K562 (cell line): ENCODE data around the gene SLC7A4. TPM values are rescaled to one million over a fixed set of nuclear protein-coding genes. Genes with fewer than 3 reads are reported as not detected.
A peak's percentile ranks its signal among the peaks of the same experiment; 100 is the strongest.

Experiments
- ATAC-seq: fragments of 200-7000 bp; cut with Tn5 transposase; 3 replicates; pipeline ENCODE4 v1.9.1; 2020; ENCODE audit warnings: moderate library complexity
- BruUV-seq: library from RNA; stranded (reverse); fragments of 400-500 nt; replicated peaks from 2 replicates; lab custom pipeline; 2021; lab: Mats Ljungman, UMichigan
- CTCF ChIA-PET: fragments of 300-600 bp; formaldehyde crosslinking; extraction: SDS; loops from one replicate; lab custom pipeline; 2021; ENCODE audit warnings: low intra/inter-chr PET ratio; lab: Yijun Ruan, JAX
- POLR2A ChIA-PET: fragments of 300-600, 350-650 bp; sonication (Branson Sonifier 250); formaldehyde crosslinking; extraction: SDS; loops from one replicate; lab custom pipeline; 2021; ENCODE audit warnings: antibody characterized with exemption, inconsistent platforms; lab: Yijun Ruan, JAX
- DNase-seq, 4 experiments: peaks; one replicate each; pipeline versions ENCODE4 v3.0.0 to v3.0.0-alpha.2; 2011 to 2018; ENCODE audit warnings: low spot score in 3 of 4, mixed read lengths in 3 of 4; ENCODE audit errors: extremely low read depth in 1 of 4
- FAIRE-seq: peaks from 2 replicates; lab custom pipeline; 2011; peaks lifted over from hg19 to GRCh38; lab: Jason Lieb, UNC
- H2AFZ ChIP-seq: 2 replicates; pipeline ENCODE4 v1.6.0; 2011; ENCODE audit warnings: low read depth, low read length, control low read depth, inconsistent platforms
- H3K27ac ChIP-seq: fragments of 200-600 bp; 3 replicates; pipeline ENCODE4 v1.8.0; 2011; ENCODE audit warnings: low read depth, mild to moderate bottlenecking, control low read depth, inconsistent platforms, low read length, moderate library complexity, mixed read lengths; ENCODE audit errors: extremely low read depth
- H3K27me3 ChIP-seq, 2 experiments: fragments of 300-600 bp in 1 of 2; 2 replicates in 1 of 2; 3 replicates in 1 of 2; pipeline versions ENCODE4 v1.6.0 to v1.8.0; 2011; ENCODE audit warnings: inconsistent platforms in 2 of 2, low read length in 2 of 2, mild to moderate bottlenecking in 1 of 2, mixed read lengths in 1 of 2, moderate library complexity in 1 of 2; ENCODE audit not compliant: control insufficient read depth in 2 of 2, insufficient read depth in 2 of 2
- H3K36me3 ChIP-seq: fragments of 300-600 bp; 3 replicates; pipeline ENCODE4 v1.8.0; 2011; ENCODE audit warnings: mild to moderate bottlenecking, low read length, inconsistent platforms; ENCODE audit not compliant: control insufficient read depth, insufficient read depth
- H3K4me1 ChIP-seq, 2 experiments: fragments of 200-600 bp in 1 of 2; replicated peaks in 1 of 2; 2 replicates in 1 of 2; 3 replicates in 1 of 2; pipeline versions ENCODE4 v1.5.1 to v1.8.0; 2011; ENCODE audit warnings: inconsistent platforms in 2 of 2, low read length in 2 of 2, mild to moderate bottlenecking in 1 of 2, mixed read lengths in 1 of 2, moderate library complexity in 1 of 2; ENCODE audit not compliant: control insufficient read depth in 2 of 2, insufficient read depth in 2 of 2
- H3K4me2 ChIP-seq: 2 replicates; pipeline ENCODE4 v1.6.1; 2011; ENCODE audit warnings: low read length, control low read depth, inconsistent platforms, mixed read lengths; ENCODE audit not compliant: insufficient read depth
- H3K4me3 ChIP-seq: fragments of 200-600 bp; sonication (generic), shearing (Covaris generic); 2 replicates; pipeline ENCODE4 v1.5.1; 2016; ENCODE audit warnings: control low read depth, inconsistent platforms
- H3K79me2 ChIP-seq: fragments of 200-600 bp; 3 replicates; pipeline ENCODE4 v1.8.0; 2011; ENCODE audit warnings: low read length, inconsistent platforms; ENCODE audit not compliant: control insufficient read depth, insufficient read depth
- H3K9ac ChIP-seq, 2 experiments: 2 replicates each; pipeline versions ENCODE4 v1.6.0 to v1.6.1; 2011; ENCODE audit warnings: low read depth in 2 of 2, low read length in 2 of 2, control low read depth in 1 of 2, inconsistent platforms in 1 of 2, mild to moderate bottlenecking in 1 of 2, mixed read lengths in 1 of 2; ENCODE audit not compliant: insufficient read depth in 1 of 2
- H3K9me1 ChIP-seq: one replicate; pipeline ENCODE4 v1.6.0; 2011; ENCODE audit warnings: inconsistent platforms, mild to moderate bottlenecking, low read length, moderate library complexity; ENCODE audit not compliant: control insufficient read depth, insufficient read depth
- H3K9me3 ChIP-seq: replicated peaks from 2 replicates; pipeline ENCODE4 v1.5.1; 2011; ENCODE audit warnings: low read depth, low read length, inconsistent platforms; ENCODE audit not compliant: control insufficient read depth, insufficient read depth
- H4K20me1 ChIP-seq: replicated peaks from 2 replicates; pipeline ENCODE4 v1.6.1; 2011; ENCODE audit warnings: low read length, inconsistent platforms, mixed read lengths; ENCODE audit not compliant: control insufficient read depth, insufficient read depth
- BRCA1 ChIP-seq, 2 experiments: fragments of 450-650 bp in 1 of 2; sonication (generic) in 1 of 2; formaldehyde crosslinking in 1 of 2; IDR thresholded peaks; 2 replicates each; pipeline versions ENCODE4 v1.5.0 to v1.6.1; 2017 to 2020; ENCODE audit warnings: mild to moderate bottlenecking in 1 of 2, missing genetic modification reagents in 1 of 2
- EGR1 ChIP-seq: fragments of 450-650 bp; conservative IDR thresholded peaks from 2 replicates; pipeline ENCODE4 v1.6.1; 2017; ENCODE audit warnings: mild to moderate bottlenecking
- EP400 ChIP-seq: fragments of 450-650 bp; IDR thresholded peaks from 2 replicates; pipeline ENCODE4 v1.6.1; 2017; ENCODE audit warnings: antibody characterized with exemption, mild to moderate bottlenecking, moderate library complexity
- FOXA1 ChIP-seq: fragments of 450-650 bp; IDR thresholded peaks from 2 replicates; pipeline ENCODE4 v1.6.1; 2016; ENCODE audit warnings: mild to moderate bottlenecking, borderline replicate concordance
- FOXP1 ChIP-seq: sonication (generic); formaldehyde crosslinking; IDR thresholded peaks from 2 replicates; pipeline ENCODE4 v1.8.0; 2022; ENCODE audit warnings: mild to moderate bottlenecking, missing genetic modification reagents
- NRF1 ChIP-seq, 2 experiments: fragments of 450-650 bp; IDR thresholded peaks in 1 of 2; conservative IDR thresholded peaks in 1 of 2; 2 replicates each; pipeline ENCODE4 v1.6.1; 2014; ENCODE audit warnings: mild to moderate bottlenecking in 2 of 2
- SETDB1 ChIP-seq: IDR thresholded peaks from one replicate; pipeline ENCODE4 v1.6.1; 2012; ENCODE audit warnings: low read length, control low read depth, inconsistent platforms
- SMC3 ChIP-seq: conservative IDR thresholded peaks from 2 replicates; pipeline ENCODE4 v1.6.1; 2011; ENCODE audit warnings: low read depth, low read length, improper control_type of control experiment; ENCODE audit not compliant: insufficient read depth
- TAF15 ChIP-seq: fragments of 200-400 bp; formaldehyde crosslinking; IDR thresholded peaks from 2 replicates; pipeline ENCODE4 v1.6.1; 2017; ENCODE audit warnings: mild to moderate bottlenecking, low read depth, low read length, moderate library complexity
- ZSCAN29 ChIP-seq: fragments of 450-650 bp; IDR thresholded peaks from 2 replicates; pipeline ENCODE4 v1.6.1; 2017
- whole genome bisulfite sequencing: fragments of 100-300 bp; shearing (Covaris generic); methylation state at CpG from one replicate; pipeline ENCODE4 v1.1.6; 2016; ENCODE audit warnings: low coverage, mixed read lengths; ENCODE audit not compliant: insufficient coverage; ENCODE audit errors: missing lambda C conversion rate; 5-methylcytosine and 5-hydroxymethylcytosine counted together
- in situ Hi-C: fragments of 300-500 bp; cut with MboI; formaldehyde crosslinking; loops from 4 replicates; pipeline ENCODE4 v1.15.0; 2018; ENCODE audit warnings: inconsistent platforms, mixed read lengths
- intact Hi-C: fragments of 100-400 bp; cut with micrococcal nuclease; formaldehyde crosslinking; loops from 2 replicates; pipeline ENCODE4 v1.14.2; 2022
- polyA plus RNA-seq, 8 experiments: library from polyadenylated mRNA; depleted of rRNA in 4 of 8; stranded (reverse) in 5 of 8; unstranded in 3 of 8; fragments of >200 nt; fragmentation: Nextera tagmentation in 2 of 8; fragmentation: Illumina TruSeq in 1 of 8; extraction: Ambion mirVana in 2 of 8; extraction: Trizol in 1 of 8; gene quantifications; 2 replicates each; pipeline versions ENCODE4 v1.2.1 to v1.2.3, GENCODE V29; 2011 to 2014; ENCODE audit warnings: inconsistent platforms in 1 of 8, missing spikeins in 1 of 8
- total RNA-seq, 7 experiments: library from RNA; depleted of rRNA in 6 of 7; stranded (reverse); fragments of >200 nt in 6 of 7; fragmentation: Illumina TruSeq in 2 of 7; extraction: Trizol in 2 of 7; gene quantifications; 2 replicates each; pipeline versions ENCODE4 v1.2.1 to v1.2.3, GENCODE V29; 2011 to 2021; ENCODE audit warnings: low replicate concordance in 1 of 7
- TF ChIP-seq, protein P1 (sequence below): fragments of 250-450 bp; sonication (Bioruptor Pico); IDR thresholded peaks from 2 replicates; pipeline ENCODE4 v1.9.0; 2021; ENCODE audit warnings: mild to moderate bottlenecking, inconsistent platforms
- TF ChIP-seq, protein P2 (sequence below): sonication (generic); formaldehyde crosslinking; IDR thresholded peaks from 2 replicates; pipeline ENCODE4 v1.8.1; 2023; ENCODE audit warnings: mild to moderate bottlenecking, missing genetic modification reagents
- TF ChIP-seq, protein P3 (sequence below): fragments of 250-450 bp; sonication (Bioruptor Pico); IDR thresholded peaks from 2 replicates; pipeline ENCODE4 v1.4.0; 2020
- TF ChIP-seq, protein P4 (sequence below), 2 experiments: fragments of 450-650 bp in 1 of 2; sonication (generic) in 1 of 2; formaldehyde crosslinking; conservative IDR thresholded peaks; 2 replicates each; pipeline versions ENCODE4 v1.4.0 to v1.8.1; 2020 to 2022; ENCODE audit warnings: mild to moderate bottlenecking in 1 of 2, missing genetic modification reagents in 1 of 2
- TF ChIP-seq, protein P5 (sequence below): fragments of 450-650 bp; formaldehyde crosslinking; IDR thresholded peaks from 2 replicates; pipeline ENCODE4 v1.4.0; 2020; ENCODE audit warnings: mild to moderate bottlenecking, mixed read lengths

SLC7A4 gene
- total and polyA plus RNA-seq, 9 of the 15 experiments (the other 6 are each of a cell fraction or from before 2014, with no cell fraction given) = not detected

DNA sequence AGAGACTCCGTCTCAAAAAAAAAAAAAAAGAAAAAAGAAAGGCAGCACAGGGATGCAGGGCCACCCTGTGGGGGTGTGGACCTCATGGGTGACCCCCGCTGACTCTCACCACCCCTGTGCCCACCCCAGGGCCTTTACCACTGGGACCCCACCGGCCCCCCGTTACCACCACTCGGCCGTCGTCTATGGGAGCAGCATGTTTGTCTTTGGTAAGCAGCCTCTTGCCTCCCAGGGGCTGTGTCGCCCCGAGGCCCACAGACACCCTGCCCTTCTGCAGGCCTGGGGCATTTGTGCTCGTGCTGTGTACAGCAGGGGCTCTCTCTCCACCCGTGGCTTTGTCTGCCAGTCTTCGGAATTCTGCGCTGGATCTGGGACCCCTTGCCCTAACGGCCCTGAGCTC lies 45.0 kb downstream of the SLC7A4 start:
- peaks cover 20% of the 10 kb centered on the region for H3K9me1 ChIP-seq
- H2AFZ ChIP-seq = no peak overlapping the region
- ChIA-PET POLR2A (interaction anchor here (0.5 to 17.9 kb wide), 8 partner anchors 9 to 1508 kb away, joined by 3 to 451 read pairs (median 8); partner anchors contain the start of genes AIFM3, LZTR1 and THAP7), CTCF (no interaction called here)
- H3K27ac ChIP-seq = no peak overlapping the region
- TF ChIP-seq, protein P1, sequence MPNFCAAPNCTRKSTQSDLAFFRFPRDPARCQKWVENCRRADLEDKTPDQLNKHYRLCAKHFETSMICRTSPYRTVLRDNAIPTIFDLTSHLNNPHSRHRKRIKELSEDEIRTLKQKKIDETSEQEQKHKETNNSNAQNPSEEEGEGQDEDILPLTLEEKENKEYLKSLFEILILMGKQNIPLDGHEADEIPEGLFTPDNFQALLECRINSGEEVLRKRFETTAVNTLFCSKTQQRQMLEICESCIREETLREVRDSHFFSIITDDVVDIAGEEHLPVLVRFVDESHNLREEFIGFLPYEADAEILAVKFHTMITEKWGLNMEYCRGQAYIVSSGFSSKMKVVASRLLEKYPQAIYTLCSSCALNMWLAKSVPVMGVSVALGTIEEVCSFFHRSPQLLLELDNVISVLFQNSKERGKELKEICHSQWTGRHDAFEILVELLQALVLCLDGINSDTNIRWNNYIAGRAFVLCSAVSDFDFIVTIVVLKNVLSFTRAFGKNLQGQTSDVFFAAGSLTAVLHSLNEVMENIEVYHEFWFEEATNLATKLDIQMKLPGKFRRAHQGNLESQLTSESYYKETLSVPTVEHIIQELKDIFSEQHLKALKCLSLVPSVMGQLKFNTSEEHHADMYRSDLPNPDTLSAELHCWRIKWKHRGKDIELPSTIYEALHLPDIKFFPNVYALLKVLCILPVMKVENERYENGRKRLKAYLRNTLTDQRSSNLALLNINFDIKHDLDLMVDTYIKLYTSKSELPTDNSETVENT (CRISPR knock-in tag) = peak; percentile 39; the same call in 1 of the 2 replicates
- TF ChIP-seq, protein P2, sequence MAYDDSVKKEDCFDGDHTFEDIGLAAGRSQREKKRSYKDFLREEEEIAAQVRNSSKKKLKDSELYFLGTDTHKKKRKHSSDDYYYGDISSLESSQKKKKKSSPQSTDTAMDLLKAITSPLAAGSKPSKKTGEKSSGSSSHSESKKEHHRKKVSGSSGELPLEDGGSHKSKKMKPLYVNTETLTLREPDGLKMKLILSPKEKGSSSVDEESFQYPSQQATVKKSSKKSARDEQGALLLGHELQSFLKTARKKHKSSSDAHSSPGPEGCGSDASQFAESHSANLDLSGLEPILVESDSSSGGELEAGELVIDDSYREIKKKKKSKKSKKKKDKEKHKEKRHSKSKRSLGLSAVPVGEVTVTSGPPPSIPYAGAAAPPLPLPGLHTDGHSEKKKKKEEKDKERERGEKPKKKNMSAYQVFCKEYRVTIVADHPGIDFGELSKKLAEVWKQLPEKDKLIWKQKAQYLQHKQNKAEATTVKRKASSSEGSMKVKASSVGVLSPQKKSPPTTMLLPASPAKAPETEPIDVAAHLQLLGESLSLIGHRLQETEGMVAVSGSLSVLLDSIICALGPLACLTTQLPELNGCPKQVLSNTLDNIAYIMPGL = peak; percentile 56; the same call in 1 of the 2 replicates
- TF ChIP-seq BRCA1 (IDR thresholded peaks at IDR 0.05) (no peak), BRCA1 (CRISPR knock-in tag; IDR thresholded peaks at IDR 0.05) (no peak), EP400 (no peak), FOXA1 (no peak), SMC3 (no peak), SETDB1 (peak; percentile 23), NRF1 (conservative IDR thresholded peaks at IDR 0.05 in 1 of 2, IDR thresholded peaks at IDR 0.05 in 1 of 2) (no peak), TAF15 (0 out of 2 replicates have a peak, but pooled peaks have one; percentile 55), EGR1 (no peak), FOXP1 (CRISPR knock-in tag) (no peak), ZSCAN29 (no peak)
- TF ChIP-seq, protein P3, sequence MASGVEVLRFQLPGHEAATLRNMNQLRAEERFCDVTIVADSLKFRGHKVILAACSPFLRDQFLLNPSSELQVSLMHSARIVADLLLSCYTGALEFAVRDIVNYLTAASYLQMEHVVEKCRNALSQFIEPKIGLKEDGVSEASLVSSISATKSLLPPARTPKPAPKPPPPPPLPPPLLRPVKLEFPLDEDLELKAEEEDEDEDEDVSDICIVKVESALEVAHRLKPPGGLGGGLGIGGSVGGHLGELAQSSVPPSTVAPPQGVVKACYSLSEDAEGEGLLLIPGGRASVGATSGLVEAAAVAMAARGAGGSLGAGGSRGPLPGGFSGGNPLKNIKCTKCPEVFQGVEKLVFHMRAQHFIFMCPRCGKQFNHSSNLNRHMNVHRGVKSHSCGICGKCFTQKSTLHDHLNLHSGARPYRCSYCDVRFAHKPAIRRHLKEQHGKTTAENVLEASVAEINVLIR (CRISPR knock-in tag) = no peak
- TF ChIP-seq, protein P4, sequence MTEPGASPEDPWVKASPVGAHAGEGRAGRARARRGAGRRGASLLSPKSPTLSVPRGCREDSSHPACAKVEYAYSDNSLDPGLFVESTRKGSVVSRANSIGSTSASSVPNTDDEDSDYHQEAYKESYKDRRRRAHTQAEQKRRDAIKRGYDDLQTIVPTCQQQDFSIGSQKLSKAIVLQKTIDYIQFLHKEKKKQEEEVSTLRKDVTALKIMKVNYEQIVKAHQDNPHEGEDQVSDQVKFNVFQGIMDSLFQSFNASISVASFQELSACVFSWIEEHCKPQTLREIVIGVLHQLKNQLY (CRISPR knock-in tag; conservative IDR thresholded peaks at IDR 0.05) = 0 out of 4 replicates have a peak, but pooled peaks of 1 of the 2 experiments have one; percentile 73
- TF ChIP-seq, protein P5, sequence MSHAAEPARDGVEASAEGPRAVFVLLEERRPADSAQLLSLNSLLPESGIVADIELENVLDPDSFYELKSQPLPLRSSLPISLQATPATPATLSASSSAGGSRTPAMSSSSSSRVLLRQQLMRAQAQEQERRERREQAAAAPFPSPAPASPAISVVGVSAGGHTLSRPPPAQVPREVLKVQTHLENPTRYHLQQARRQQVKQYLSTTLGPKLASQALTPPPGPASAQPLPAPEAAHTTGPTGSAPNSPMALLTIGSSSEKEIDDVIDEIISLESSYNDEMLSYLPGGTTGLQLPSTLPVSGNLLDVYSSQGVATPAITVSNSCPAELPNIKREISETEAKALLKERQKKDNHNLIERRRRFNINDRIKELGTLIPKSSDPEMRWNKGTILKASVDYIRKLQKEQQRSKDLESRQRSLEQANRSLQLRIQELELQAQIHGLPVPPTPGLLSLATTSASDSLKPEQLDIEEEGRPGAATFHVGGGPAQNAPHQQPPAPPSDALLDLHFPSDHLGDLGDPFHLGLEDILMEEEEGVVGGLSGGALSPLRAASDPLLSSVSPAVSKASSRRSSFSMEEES (CRISPR knock-in tag) = no peak
- H3K4me3 ChIP-seq = no peak overlapping the region
- FAIRE-seq (no peak), DNase-seq (no peak), ATAC-seq (no peak)
- peaks cover 8 to 45% of the 10 kb centered on the region in 2 experiments; a peak in 4 of 5 replicates for H3K4me1 ChIP-seq
- 90% methylated on average over 14 of the region's 14 CpGs for WGBS
- H3K4me2 ChIP-seq = no peak overlapping the region
- H3K9ac ChIP-seq = peak overlapping the region in 1 of 2 experiments; percentile 40; a peak in 2 of 4 replicates
- H3K36me3 ChIP-seq = peaks cover 83% of the 10 kb centered on the region
- H3K79me2 ChIP-seq = peaks cover 12% of the 10 kb centered on the region
- no peaks in the 10 kb centered on the region for H3K27me3 ChIP-seq
- no peaks in the 10 kb centered on the region for H3K9me3 ChIP-seq
- no TSS peak for BruUV-seq
- intact Hi-C loops = no loop called here
- in situ Hi-C loops = no loop called here
- H4K20me1 ChIP-seq = peaks cover 7% of the 10 kb centered on the region; the same call in 1 of the 2 replicates
